IPS-NIHi7 (cell line): ENCODE measurements around the gene GNB3.
"Not testable (repeated sequence)": the region's sequence is repeated elsewhere in the genome, so short reads cannot be mapped to it uniquely, and the experiment has no call there.

Experiments
- DNase-seq: peaks from one replicate; pipeline ENCODE4 v3.0.0; 2012; ENCODE audit warnings: mixed read lengths; ENCODE audit errors: extremely low spot score

Gene GNB3

DNA sequence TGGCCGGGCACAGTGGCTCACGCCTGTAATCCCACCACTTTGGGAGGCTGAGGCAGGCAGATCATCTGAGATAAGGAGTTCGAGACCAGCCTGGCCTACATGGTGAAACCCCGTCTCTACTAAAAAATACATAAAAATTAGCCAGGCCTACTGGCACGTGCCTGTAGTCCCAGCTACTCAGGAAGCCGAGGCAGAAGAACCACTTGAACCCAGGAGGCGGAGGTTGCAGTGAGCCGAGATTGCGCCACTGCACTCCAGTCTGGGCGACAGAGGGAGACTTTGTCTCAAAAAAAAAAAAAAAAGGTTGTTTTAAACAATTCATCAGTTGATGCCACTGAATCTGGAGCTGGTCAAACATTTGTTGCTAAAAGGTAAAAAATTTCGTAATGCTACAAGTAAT is 39.1 kb downstream of the GNB3 start:
- not testable (repeated sequence) for DNase-seq

GRCh38 chr12:6883252-6883651 is 42.5 kb downstream of the GNB3 start:
- DNase-seq = no peak

DNA sequence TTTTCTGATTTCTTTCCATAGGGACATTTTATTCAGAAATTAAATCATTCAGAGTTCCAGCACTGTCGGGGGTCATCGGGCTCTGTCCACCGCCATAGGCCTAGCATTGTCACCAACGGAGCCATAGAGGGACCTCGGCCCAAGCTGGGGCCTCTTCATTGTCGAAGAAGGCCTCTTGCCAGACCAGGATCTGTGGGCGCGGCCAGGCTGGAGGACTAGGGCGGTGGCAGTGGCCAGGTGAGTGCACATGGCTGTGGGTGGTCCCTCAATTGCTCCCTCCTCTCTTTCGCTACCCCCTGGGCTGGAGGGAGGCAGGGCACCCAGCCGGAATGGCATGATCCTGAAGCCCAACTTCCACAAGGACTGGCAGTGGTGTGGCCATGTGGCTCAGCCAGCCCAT is 43.0 kb downstream of the GNB3 start:
- DNase-seq = no peak

DNA sequence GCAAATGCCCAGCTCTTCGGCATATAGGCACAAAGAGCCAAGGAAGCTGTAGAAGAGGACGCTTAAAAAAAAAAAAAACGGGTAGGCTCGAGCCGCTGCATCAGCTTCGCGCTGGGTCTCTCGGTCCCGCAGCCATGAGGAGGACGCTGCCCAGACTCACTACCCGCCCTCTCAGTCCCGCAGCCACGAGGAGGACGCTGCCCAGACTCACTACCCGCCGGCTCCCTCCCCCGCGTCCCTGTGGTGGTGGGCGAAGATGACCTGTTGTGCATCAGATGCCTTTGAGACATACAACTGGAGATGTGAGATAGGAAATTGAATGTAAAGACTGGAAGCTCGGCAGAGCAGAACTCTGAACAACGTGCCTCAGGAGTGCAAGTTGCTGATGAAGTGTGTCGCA is 43.8 kb downstream of the GNB3 start:
- DNase-seq = no peak

- DNase-seq = not testable (repeated sequence)
Measured at GRCh38 chr12:6886206-6886999, 45.7 kb downstream of the GNB3 start.

DNA sequence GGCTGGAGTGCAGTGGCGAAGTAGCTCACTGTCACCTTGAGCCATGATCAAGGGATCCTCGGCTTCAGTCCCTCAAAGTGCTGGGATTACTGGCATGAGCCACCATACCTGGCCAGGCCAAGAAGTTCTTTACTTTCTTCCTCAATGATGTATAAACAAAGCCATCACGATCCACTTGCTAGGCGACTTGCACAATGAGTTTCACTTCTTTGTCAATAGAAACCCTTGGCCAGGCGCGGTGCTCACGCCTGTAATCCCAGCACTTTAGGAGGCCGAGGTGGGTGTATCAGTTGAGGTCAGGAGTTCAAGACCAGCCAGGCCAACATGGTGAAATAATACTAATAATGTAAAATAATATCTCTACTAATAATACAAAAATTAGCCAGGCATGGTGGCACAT is 46.7 kb downstream of the GNB3 start:
- no peak for DNase-seq

GRCh38 chr12:6888360-6888759 is 47.6 kb downstream of the GNB3 start:
- no peak for DNase-seq

DNA sequence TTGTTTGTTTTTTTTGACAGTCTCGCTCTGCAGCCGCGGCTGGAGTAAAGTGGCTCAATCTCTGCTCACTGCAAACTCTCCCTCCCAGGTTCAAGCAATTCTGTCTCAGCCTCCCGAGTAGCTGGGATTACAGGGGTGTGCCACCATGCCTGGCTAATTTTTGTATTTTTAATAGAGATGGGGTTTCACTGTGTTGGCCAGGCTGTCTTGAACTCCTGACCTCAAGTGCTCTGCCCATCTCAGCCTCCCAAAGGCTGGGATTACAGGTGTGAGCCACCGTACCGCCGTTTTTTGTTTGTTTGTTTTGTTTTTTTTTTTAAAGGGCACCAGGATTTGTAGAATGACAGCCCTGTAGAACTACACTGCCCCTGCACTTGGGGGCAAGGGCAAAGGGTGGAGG is 48.1 kb downstream of the GNB3 start:
- not testable (repeated sequence) for DNase-seq

GRCh38 chr12:6889775-6890573 is 49.2 kb downstream of the GNB3 start:
- not testable (repeated sequence) for DNase-seq

GRCh38 chr12:6890789-6891645 is 50.3 kb downstream of the GNB3 start:
- peak; percentile 91 for DNase-seq

- DNase-seq = no peak
Measured at GRCh38 chr12:6891646-6892001, 50.9 kb downstream of the GNB3 start.

- DNase-seq = not testable (repeated sequence)
Measured at GRCh38 chr12:6892683-6893082, 52.0 kb downstream of the GNB3 start.

DNA sequence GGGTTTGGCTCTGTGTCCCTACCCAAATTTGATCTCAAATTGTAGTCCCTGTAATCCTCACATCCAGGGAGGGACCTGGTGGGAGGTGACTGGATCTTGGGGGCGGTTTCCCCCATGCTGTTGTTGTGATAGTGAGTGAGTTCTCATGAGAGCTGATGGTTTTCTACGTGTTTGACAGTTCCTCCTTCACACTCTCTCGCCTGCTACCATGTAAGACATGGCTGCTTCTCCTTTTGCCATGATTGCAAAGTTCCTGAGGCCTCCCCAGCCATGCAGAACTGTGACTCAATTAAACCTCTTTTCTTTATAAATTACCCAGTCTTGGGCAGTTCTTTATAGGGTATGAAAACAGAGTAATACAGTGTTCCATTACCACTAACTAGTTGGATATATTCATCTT is 53.6 kb downstream of the GNB3 start:
- DNase-seq = no peak
